Hypothalamus (tissue), 51 donors: ENCODE results near the gene ASTN1.
A peak's percentile ranks its signal among the peaks of the same experiment; 100 is the strongest.

Experiments used
- DNase-seq, 51 donors: peaks; one replicate each; lab custom pipeline; 2025; lab: John Stamatoyannopoulos, UW

ASTN1 gene

DNA sequence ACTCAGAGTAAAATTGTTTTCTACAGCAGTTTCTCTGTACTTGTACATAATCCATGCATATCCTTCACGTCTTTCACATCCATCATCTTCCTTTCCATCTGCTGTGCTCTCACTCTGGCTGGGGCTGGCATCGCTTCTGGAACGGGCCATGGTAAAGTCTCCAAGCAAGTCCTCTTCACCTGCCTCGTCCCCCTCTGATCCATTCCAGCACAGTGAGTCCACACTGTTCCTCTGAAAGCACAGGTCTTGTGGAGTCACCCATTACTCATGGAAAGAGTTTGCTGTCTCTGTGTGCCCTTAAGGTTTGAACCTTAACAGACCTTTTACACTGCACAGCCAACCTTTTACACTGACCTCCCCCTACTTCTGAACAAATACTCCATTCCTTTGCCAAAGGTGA lies 313.6 kb downstream of the ASTN1 start:
- DNase-seq, result no peak

DNA sequence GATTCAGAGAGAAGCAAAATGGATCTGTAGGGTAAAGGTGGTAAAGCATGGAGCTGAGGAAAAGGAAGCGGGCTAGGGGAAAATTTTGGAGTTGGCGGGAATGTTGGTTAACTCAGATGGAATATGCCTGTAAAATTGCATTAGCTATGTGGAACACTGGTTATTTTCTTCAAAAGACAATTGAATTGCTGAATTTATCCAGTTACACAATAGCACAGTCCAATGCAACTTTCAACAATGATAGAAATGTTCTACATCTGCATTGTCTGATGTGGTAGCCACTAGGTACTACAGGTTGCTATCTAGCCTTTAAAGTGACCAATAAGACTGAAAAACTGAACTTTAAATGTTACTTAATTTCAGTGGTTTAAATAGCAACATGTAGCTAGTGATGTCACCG lies 315.2 kb downstream of the ASTN1 start:
- no peak for DNase-seq

DNA sequence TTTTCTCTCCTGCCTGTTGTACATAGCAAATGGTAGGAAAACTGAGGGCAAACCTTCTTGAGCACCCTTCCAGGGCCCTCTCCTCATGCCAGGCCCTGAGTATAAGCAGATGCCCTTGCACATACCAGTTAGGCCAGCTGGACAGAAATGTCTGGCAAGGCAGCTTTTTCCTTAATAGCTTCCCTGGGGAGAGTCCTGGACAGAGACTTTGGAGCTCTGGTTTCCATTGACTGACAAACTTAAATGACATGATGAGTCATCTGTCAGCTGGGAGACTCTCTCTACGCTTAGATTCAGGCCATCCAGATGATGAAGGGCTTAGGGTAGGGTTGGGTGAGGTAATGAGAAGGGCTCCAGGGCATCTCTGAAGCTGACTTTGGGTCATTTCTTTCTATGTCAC lies 317.5 kb downstream of the ASTN1 start:
- no peak for DNase-seq

DNA sequence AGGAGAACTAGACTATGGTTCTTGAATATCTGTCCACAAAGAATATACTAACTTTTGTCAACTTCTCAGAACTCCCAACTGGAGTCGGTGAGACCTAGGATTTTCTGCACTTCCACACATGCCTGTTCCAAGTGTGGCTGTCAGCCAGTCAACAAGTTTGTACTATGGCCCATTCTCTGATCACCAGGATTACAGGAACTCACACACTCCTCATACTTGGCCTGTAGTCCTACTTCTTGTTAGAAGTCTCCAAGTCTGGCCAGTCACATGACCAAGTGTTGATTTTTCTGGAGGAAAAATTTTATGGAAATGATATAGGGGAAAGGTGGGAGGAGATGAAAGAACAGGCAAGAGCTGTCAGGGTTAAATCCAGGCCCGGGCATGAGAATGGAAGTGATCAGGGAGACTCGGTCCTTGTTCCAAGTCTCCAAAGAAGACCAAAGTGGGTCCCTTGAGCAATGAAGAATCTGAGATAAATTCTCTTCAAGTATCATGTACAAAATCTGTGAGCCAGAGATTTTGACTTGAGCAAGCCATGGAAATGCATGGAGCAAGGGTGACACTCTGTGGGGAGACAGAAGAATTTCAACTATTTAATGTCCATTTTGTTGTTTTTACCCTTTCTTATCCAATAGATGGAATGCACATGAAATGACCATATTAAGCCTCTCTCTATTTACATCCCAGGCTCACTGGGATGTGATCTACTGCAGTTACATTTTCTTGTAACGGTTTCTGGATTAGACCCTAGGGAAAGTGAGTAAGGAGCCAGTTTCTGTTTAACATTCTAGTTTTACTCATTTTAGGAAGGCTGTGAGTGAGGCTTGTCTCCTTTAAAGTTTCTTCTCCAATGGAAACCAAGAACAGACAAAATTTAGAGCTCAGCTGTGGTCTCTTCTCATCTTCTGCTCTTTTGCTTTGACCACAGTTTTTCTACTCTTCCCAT lies 320.9 kb downstream of the ASTN1 start:
- peak in 14 of 51 donors; percentile 1 to 34 (median 5) for DNase-seq

DNA sequence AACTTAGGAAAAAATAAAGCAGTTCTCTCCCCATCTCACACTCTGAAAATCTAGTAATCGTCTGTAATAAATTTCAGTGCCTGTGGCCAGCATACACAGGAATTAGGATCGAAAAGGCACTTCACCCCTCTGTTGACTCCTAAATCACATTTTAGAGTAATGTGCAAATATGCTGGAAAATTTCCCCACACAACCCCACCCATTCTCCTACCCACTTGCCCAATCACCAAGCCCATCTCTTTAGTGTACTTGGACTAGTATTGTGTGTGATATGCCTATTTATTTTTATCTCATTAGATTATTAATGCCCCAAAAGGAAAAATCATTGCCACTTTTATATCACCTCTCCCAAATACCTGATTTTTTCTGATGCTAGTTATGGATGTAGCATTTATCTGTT lies 323.3 kb downstream of the ASTN1 start:
- DNase-seq, result no peak

DNA sequence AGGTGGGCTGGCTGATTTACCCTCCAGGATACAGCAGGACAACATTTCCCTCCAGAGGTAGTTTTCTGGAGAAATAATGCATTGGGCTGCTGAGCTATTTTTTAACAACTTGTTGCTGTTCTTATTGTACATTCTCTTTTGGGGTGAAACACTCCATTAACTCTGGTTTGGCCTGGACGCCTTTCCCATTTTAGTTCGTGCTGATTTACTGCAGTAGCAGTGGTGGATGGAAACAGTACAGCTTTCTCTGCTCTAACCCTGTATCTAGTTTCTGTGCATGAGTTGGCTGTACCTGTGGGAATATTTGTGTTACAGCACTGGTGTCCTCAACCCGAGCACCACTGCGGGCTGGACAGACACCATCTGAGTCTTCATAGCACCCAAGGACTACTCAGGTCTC lies 325.3 kb downstream of the ASTN1 start:
- DNase-seq, result no peak

DNA sequence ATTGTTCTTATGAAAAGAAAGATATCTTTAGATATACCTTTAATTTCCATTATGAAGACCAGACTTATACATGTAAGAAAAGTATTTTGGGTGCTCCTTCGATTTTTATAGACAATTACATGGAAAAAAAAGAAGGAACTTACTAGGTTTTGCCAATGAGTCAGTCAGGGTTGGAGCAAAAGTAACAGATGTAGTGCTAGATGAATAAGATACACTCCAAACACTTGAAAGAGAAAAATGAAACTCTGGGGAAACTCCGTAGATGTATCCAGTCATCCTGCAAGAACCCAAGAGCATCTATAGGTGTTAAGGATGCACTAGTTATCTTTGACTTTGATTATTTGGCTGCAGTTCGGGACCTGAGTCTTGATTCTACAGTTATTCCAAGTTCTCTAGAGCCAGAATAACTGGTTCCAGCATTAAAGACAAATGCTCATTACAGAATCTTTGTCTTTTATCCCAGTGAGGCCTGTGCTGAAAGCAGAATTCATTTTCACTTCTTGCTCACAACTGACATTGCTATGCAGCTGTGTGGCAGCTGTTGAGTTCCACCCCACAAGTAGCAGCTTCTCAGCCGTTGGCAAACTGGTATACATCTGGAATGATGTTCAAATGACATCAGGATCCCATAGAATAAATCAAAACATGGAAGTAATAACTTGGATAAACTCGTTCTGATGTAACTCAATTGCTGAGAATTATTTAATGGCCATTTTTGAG lies 326.1 kb downstream of the ASTN1 start:
- DNase-seq, result no peak

DNA sequence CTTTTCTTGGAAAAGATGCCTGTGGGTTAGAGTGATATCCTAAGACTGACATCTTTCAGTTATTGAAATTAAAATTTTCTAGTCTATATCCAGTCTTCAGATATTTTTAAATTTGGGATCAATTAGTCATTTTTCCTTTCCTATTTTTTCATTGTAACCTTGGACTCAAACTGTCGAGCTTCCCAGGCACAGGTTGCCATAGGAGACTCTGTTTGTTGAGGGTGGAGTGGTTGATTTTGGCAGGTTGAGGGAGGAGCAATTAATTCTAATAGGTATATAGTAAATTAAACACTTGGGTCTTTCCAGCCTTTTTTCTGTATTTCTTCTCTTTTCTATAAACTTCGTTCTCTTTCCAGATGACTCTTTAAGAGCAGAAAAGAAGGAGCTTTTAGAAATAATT lies 326.8 kb downstream of the ASTN1 start:
- no peak for DNase-seq

DNA sequence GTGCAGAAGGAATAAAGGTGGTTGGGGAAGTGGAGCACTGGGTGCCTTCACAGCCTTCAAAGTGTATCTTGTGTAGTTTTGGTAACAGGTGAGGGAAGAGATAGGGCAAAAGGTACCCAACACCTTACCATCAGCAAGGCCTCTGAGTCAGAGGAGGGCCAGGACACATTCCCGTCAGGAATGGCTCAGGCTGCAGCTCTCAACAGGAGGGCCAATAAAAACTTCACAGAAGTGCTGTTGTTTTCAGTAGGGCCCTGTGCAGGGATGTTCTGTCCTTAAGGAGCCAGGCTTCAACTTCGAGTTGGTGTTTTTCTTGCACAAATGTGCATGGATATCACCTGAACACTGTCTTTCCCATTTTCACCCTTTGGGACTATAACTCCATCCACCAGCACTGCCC lies 333.4 kb downstream of the ASTN1 start:
- DNase-seq, result no peak

DNA sequence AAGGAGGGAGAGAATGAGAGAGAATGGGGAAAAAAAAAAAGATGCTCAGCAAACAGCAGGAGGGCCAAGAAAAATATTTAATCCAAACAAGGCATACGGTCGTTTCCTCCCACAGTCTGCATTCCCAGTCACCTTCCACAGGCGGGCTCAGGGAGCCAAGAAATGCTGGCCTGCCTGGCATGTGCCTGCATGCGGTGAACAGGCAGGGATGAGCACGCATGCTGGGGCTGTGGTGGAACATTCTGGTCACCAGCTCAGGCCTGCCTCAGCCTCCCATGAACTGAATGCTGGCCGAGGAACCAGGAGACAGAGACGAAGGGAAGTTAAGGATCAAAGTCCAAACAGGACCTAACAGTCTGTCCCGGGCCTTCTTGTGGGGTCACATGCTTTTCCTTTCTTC lies 335.3 kb downstream of the ASTN1 start:
- no peak for DNase-seq

DNA sequence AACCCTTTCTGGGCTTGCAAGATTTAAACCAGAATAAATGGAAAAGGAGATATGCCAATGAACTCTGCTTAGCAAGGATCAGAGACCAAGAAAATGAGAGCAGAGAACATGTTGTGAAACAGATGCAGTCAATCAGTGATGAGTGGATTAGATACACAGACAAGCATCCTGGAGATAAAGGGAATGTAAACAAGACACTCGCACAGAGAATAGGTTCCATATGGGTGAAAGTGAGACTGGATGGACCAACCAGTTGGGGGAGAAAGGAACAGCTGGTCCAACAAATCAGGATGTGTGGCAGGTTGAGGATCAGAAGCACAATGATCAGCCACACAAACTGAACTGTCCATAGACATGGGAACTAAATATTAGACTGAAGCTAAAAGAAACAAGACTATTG lies 338.2 kb downstream of the ASTN1 start:
- no peak for DNase-seq

DNA sequence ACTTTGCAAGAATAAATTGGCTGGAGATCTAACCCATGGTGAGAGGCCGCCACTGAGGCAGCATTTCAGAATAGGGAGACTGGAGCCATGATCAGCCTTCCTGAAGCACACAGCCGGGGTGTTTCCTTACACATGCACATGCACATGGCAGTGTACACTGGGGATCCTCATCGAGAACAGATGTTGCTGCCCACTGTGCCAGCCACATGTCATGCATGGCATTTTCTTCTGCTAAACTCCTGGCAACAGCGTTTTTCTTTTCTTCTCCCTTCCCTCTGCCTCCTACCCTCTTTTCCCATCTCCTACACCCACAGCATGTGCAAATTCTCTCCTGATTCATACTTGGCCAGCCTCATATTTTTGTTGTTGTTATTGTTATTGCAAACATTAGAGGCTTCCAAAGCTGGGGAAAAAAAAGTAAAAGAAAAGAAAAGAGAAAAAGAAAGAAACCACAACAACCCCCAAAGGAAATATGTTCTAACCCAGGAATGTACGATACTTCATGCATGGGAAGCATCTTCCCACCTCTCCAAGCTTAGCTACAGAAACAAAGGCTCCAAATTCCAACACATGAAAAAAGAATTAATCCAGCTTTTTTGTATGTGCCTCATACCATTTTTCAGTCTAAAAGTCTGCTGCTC lies 344.0 kb downstream of the ASTN1 start:
- DNase-seq, result no peak

DNA sequence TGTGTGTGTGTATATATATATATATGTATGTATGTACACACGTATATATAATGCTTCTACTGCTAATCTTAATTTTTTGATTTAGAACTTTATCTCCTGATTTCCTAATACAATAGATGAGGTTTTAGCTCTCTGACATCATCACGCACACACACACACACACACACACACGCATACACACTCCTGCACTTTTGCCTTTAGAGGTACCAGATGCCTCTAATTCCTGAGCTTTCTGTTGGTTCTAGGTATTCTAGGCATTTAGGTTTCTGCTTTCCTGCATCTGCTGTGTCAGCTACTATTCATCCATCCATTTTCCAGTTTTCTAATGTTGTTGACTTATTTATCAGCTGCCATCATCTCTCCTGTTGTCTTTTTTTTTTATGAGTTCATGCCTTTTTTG lies 348.3 kb downstream of the ASTN1 start:
- no peak for DNase-seq

DNA sequence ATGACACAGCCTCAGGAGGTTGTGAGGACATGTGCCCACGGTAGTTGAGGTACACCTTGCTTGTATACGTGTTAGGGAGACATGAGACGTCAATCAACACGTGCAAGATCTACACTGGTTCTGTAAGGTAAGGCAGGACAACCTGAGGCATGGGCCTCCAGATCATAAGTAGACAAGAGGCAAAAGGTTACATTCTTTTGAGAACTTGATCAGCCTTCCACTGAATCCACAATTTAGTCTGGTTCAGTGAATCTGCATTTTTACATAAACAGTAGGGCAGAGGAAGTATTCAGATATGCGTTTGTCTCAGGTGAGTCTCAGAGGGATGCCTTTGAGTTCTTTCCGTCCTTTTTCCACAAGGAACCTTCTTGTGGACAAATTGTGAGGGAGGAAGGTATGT lies 348.9 kb downstream of the ASTN1 start:
- no peak for DNase-seq

DNA sequence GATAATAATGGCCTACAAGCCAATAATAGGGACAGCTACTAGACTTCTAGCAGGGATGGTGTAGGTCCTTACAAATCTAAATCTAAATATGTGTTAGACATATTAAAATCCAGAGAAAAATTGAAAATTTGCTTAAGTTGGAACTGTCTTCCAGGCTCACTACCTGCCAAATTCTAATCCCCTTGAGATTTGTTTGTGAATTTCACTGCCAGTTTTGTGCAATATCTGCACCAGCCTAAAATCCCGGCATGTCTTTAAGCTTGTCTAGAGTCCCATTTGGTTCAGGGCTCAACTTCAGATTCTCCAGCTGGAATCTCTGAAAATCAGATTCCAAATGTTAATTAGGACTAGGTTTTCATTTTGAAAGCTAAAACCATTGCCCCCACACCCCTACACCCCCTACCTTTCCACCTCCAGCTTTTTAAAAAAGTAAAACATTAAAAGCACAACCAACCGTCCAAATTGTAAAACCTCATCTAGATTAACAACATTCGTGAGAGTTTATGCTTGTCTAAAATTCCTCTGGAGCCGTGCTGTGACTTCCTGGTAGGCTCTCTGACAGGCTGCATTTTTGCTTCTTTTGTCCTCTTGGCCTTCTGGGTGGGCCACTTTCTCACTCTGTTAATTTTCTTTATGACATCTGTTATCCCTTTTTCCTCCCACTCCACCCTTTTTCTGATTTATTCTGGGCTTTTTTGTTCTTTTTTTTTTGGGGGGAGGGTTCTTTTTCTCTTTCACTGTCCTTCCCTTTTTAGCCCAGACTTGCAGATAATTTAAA lies 352.8 kb downstream of the ASTN1 start:
- DNase-seq, result no peak

DNA sequence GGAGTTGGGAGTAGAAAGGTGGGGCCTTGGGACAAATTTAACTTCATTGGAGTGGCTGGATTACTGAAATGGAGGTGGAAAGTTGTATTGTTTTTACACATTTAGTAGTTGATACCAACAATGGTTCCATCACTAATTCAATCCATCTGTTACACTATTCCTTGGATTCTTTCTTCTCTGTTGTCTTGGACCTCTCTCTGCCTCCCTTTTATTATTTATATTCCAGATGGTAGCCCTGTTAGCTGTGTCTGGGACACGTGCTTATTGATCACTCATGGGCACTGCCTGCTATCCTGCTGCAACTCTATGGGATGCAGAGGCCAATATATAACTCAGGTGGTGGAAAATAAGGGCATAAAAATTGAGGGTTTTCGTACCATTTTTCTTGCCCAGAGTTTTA lies 355.2 kb downstream of the ASTN1 start:
- no peak for DNase-seq
